Right lobe of liver (tissue), 4 donors: ENCODE measurements around the gene ULK2.

Experiments
- POLR2A ChIP-seq: fragments of 450-650 bp; IDR thresholded peaks from one replicate; pipeline ENCODE4 v1.6.1; 2017; ENCODE audit warnings: antibody characterized with exemption, mild to moderate bottlenecking
- TF ChIP-seq, protein P1 (sequence below), 4 donors: fragments of 200-600 bp in 3 of 4; fragments of 450-650 bp in 1 of 4; IDR thresholded peaks; one replicate each; pipeline versions ENCODE4 v1.5.1 to v1.8.0; 2016 to 2022; ENCODE audit warnings: antibody characterized with exemption in 4 of 4, mild to moderate bottlenecking in 2 of 4
- donor health status: DM: no; HTN: no; CAD: no.
- donor health status: DM: no; HTN: no; CAD: no.
- donor health status: DM: no; HTN: yes; CAD: no.

DNA sequence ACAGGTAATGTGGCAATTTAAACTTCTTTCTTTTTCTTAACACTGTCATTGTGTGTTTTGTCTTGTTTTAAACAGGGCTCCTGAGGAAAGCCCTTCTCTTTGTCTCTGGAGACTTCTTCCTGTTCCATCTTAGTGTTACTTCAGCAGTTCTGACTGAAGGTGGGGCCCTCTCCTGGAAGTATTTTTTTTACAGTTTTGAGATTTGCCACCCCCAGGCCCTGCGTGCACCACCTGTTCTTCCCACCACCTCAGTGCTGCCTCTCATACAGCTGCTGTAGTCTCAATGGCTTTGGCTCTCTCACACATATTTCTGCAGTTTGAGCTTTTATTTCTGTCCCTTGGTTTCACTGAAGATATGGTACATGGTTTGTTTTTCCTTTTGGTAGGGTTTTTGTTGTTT is 67.2 kb downstream of the ULK2 start:
- TF ChIP-seq, protein P1, sequence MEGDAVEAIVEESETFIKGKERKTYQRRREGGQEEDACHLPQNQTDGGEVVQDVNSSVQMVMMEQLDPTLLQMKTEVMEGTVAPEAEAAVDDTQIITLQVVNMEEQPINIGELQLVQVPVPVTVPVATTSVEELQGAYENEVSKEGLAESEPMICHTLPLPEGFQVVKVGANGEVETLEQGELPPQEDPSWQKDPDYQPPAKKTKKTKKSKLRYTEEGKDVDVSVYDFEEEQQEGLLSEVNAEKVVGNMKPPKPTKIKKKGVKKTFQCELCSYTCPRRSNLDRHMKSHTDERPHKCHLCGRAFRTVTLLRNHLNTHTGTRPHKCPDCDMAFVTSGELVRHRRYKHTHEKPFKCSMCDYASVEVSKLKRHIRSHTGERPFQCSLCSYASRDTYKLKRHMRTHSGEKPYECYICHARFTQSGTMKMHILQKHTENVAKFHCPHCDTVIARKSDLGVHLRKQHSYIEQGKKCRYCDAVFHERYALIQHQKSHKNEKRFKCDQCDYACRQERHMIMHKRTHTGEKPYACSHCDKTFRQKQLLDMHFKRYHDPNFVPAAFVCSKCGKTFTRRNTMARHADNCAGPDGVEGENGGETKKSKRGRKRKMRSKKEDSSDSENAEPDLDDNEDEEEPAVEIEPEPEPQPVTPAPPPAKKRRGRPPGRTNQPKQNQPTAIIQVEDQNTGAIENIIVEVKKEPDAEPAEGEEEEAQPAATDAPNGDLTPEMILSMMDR (IDR thresholded peaks at IDR 0.05), result no peak
- no peak for TF ChIP-seq POLR2A
